IMR-90 (cell line): ENCODE measurements around the gene DVL2. TPM values are rescaled to one million over a fixed set of nuclear protein-coding genes. Genes with fewer than 3 reads are reported as not detected.

Source experiments
- ATAC-seq: fragments of 200-7000 bp; cut with Tn5 transposase; 2 replicates; pipeline ENCODE4 v1.9.1; 2020; ENCODE audit warnings: low read depth, mild to moderate bottlenecking, moderate library complexity
- BruUV-seq: library from RNA; stranded (reverse); fragments of 400-500 nt; replicated peaks from 2 replicates; lab custom pipeline; 2021; lab: Mats Ljungman, UMichigan
- CTCF ChIA-PET: fragments of 300-600 bp; formaldehyde crosslinking; extraction: SDS; loops from one replicate; lab custom pipeline; 2021; ENCODE audit warnings: antibody characterized with exemption; lab: Yijun Ruan, JAX
- POLR2A ChIA-PET: fragments of 300-600 bp; sonication (Branson Sonifier 250); formaldehyde crosslinking; loops from one replicate; lab custom pipeline; 2022; ENCODE audit warnings: antibody characterized with exemption; ENCODE audit not compliant: unreplicated experiment; lab: Charles Lee
- DNase-seq: peaks from one replicate; pipeline ENCODE4 v3.0.0; 2013
- H2AFZ ChIP-seq: replicated peaks from 2 replicates; pipeline ENCODE3; 2013; ENCODE audit warnings: low read length, mild to moderate bottlenecking; ENCODE audit not compliant: poor library complexity
- H2AK5ac ChIP-seq: 2 replicates; pipeline ENCODE4 v1.6.1; 2013; ENCODE audit warnings: low read depth, low read length, inconsistent platforms
- H2AK9ac ChIP-seq: replicated peaks from 2 replicates; pipeline ENCODE3; 2013; ENCODE audit warnings: mild to moderate bottlenecking, low read depth, low read length, moderate library complexity; ENCODE audit not compliant: poor library complexity
- H2BK120ac ChIP-seq: 2 replicates; pipeline ENCODE4 v1.6.1; 2013; ENCODE audit warnings: low read depth, low read length, inconsistent platforms
- H2BK15ac ChIP-seq: 3 replicates; pipeline ENCODE4 v1.6.1; 2013; ENCODE audit warnings: low read depth, low read length, inconsistent platforms
- H2BK20ac ChIP-seq: 2 replicates; pipeline ENCODE4 v1.6.1; 2013; ENCODE audit warnings: low read depth, mild to moderate bottlenecking, inconsistent platforms, low read length, moderate library complexity
- H2BK5ac ChIP-seq: 2 replicates; pipeline ENCODE4 v1.6.1; 2013; ENCODE audit warnings: mild to moderate bottlenecking, low read depth, low read length, inconsistent platforms; ENCODE audit not compliant: poor library complexity, severe bottlenecking
- H3K14ac ChIP-seq: replicated peaks from 2 replicates; pipeline ENCODE4 v1.6.1; 2013; ENCODE audit warnings: low read depth, low read length, inconsistent platforms
- H3K18ac ChIP-seq: 2 replicates; pipeline ENCODE4 v1.6.1; 2013; ENCODE audit warnings: low read depth, low read length, control low read depth
- H3K23ac ChIP-seq: 2 replicates; pipeline ENCODE4 v1.6.1; 2013; ENCODE audit warnings: low read depth, low read length, inconsistent platforms
- H3K27ac ChIP-seq: 2 replicates; pipeline ENCODE4 v1.5.1; 2013; ENCODE audit warnings: mild to moderate bottlenecking, control low read depth, low read length; ENCODE audit not compliant: insufficient read depth
- H3K27me3 ChIP-seq: 2 replicates; pipeline ENCODE4 v1.6.1; 2013; ENCODE audit warnings: low read length; ENCODE audit not compliant: control insufficient read depth, insufficient read depth
- H3K36me3 ChIP-seq: 2 replicates; pipeline ENCODE4 v1.6.1; 2013; ENCODE audit warnings: low read length, mixed read lengths; ENCODE audit not compliant: control insufficient read depth, insufficient read depth
- H3K4ac ChIP-seq: 2 replicates; pipeline ENCODE4 v1.6.1; 2013; ENCODE audit warnings: low read depth, low read length, inconsistent platforms
- H3K4me1 ChIP-seq: 2 replicates; pipeline ENCODE4 v1.6.1; 2013; ENCODE audit warnings: low read length, mixed read lengths; ENCODE audit not compliant: control insufficient read depth, insufficient read depth
- H3K4me2 ChIP-seq: 2 replicates; pipeline ENCODE4 v1.6.1; 2013; ENCODE audit warnings: low read depth, mild to moderate bottlenecking, control low read depth, low read length, moderate library complexity
- H3K4me3 ChIP-seq: 2 replicates; pipeline ENCODE4 v1.5.1; 2013; ENCODE audit warnings: low read depth, mild to moderate bottlenecking, control low read depth, low read length, moderate library complexity; ENCODE audit not compliant: insufficient read depth
- H3K56ac ChIP-seq: 2 replicates; pipeline ENCODE4 v1.6.1; 2013; ENCODE audit warnings: low read length, inconsistent platforms; ENCODE audit not compliant: insufficient read depth; ENCODE audit errors: extremely low read depth
- H3K79me1 ChIP-seq, 2 experiments: 2 replicates each; pipeline ENCODE4 v1.6.1; 2013; ENCODE audit warnings: low read length in 2 of 2, inconsistent platforms in 1 of 2, low read depth in 1 of 2
- H3K9ac ChIP-seq: 2 replicates; pipeline ENCODE4 v1.6.1; 2013; ENCODE audit warnings: low read depth, low read length, control low read depth
- H3K9me1 ChIP-seq: 2 replicates; pipeline ENCODE4 v1.6.1; 2013; ENCODE audit warnings: low read length, inconsistent platforms; ENCODE audit not compliant: insufficient read depth
- H3K9me3 ChIP-seq: 2 replicates; pipeline ENCODE4 v1.6.1; 2013; ENCODE audit warnings: low read length; ENCODE audit not compliant: control insufficient read depth, insufficient read depth
- H4K20me1 ChIP-seq: 2 replicates; pipeline ENCODE4 v1.6.1; 2013; ENCODE audit warnings: low read length, inconsistent platforms; ENCODE audit not compliant: insufficient read depth
- H4K5ac ChIP-seq: 2 replicates; pipeline ENCODE4 v1.6.1; 2013; ENCODE audit warnings: mild to moderate bottlenecking, low read depth, low read length, control low read depth
- H4K8ac ChIP-seq, 2 experiments: 2 replicates each; pipeline ENCODE4 v1.6.1; 2013; ENCODE audit warnings: low read depth in 2 of 2, low read length in 2 of 2, control low read depth in 1 of 2, inconsistent platforms in 1 of 2
- H4K91ac ChIP-seq: 2 replicates; pipeline ENCODE4 v1.6.1; 2013; ENCODE audit warnings: low read depth, low read length, inconsistent platforms; ENCODE audit not compliant: insufficient read depth
- BHLHE40 ChIP-seq: fragments of 150-350 bp; IDR thresholded peaks from 2 replicates; pipeline ENCODE4 v1.6.1; 2016; ENCODE audit warnings: mild to moderate bottlenecking, low read depth, low read length
- CTCF ChIP-seq: conservative IDR thresholded peaks from 2 replicates; pipeline ENCODE4 v1.5.1; 2012; ENCODE audit warnings: mild to moderate bottlenecking, low read depth, low read length, improper control_type of control experiment
- ELK1 ChIP-seq: fragments of 150-350 bp; IDR thresholded peaks from 2 replicates; pipeline ENCODE4 v1.6.1; 2016; ENCODE audit warnings: low read depth, mild to moderate bottlenecking, low read length, moderate library complexity, borderline replicate concordance
- FOS ChIP-seq: fragments of 150-350 bp; IDR thresholded peaks from 2 replicates; pipeline ENCODE4 v1.6.1; 2016; ENCODE audit warnings: low read depth, low read length
- MAFK ChIP-seq: IDR thresholded peaks from 2 replicates; pipeline ENCODE4 v1.6.1; 2012; ENCODE audit warnings: low read depth, low read length, improper control_type of control experiment
- MAZ ChIP-seq: IDR thresholded peaks from 2 replicates; pipeline ENCODE4 v1.6.1; 2012; ENCODE audit warnings: low read depth, mild to moderate bottlenecking, low read length, improper control_type of control experiment, moderate library complexity, borderline replicate concordance
- MXI1 ChIP-seq: IDR thresholded peaks from 2 replicates; pipeline ENCODE4 v1.6.1; 2012; ENCODE audit warnings: low read depth, mild to moderate bottlenecking, low read length, moderate library complexity, borderline replicate concordance
- NFE2L2 ChIP-seq: fragments of 150-350 bp; IDR thresholded peaks from 2 replicates; pipeline ENCODE4 v1.6.1; 2016; ENCODE audit warnings: low read depth, mild to moderate bottlenecking, low read length
- POLR2A ChIP-seq: IDR thresholded peaks from 2 replicates; pipeline ENCODE4 v1.6.1; 2012; ENCODE audit warnings: mild to moderate bottlenecking, low read depth, low read length
- RAD21 ChIP-seq: IDR thresholded peaks from 2 replicates; pipeline ENCODE4 v1.6.1; 2012; ENCODE audit warnings: low read length, improper control_type of control experiment
- RCOR1 ChIP-seq: IDR thresholded peaks from 2 replicates; pipeline ENCODE4 v1.6.1; 2012; ENCODE audit warnings: mild to moderate bottlenecking, low read length, improper control_type of control experiment; ENCODE audit not compliant: insufficient replicate concordance
- USF2 ChIP-seq: fragments of 150-350 bp; IDR thresholded peaks from 2 replicates; pipeline ENCODE4 v1.6.1; 2017; ENCODE audit warnings: mild to moderate bottlenecking, antibody characterized with exemption, low read length, low read depth
- WGBS, 2 experiments: methylation state at CpG; one replicate each; pipeline versions ENCODE4 v1.1.5 to v1.1.7; 2013; ENCODE audit warnings: missing lambda C conversion rate in 2 of 2; ENCODE audit not compliant: insufficient read length in 1 of 2; ENCODE audit errors: extremely low coverage in 2 of 2; 5-methylcytosine and 5-hydroxymethylcytosine counted together
- dilution Hi-C: fragments of 300-500 bp; cut with HindIII; formaldehyde crosslinking; loops from one replicate; pipeline ENCODE4 v1.14.3; 2018; ENCODE audit warnings: low sequenced_read_pairs; ENCODE audit not compliant: unreplicated experiment
- in situ Hi-C: fragments of 300-500 bp; cut with MboI; formaldehyde crosslinking; loops from 3 replicates; pipeline ENCODE4 v1.14.3; 2019; ENCODE audit warnings: low sequenced_read_pairs, inconsistent platforms, mixed read lengths
- intact Hi-C: fragments of 100-400 bp; cut with micrococcal nuclease; formaldehyde crosslinking; loops from 2 replicates; pipeline ENCODE4 v1.10.0; 2022
- polyA plus RNA-seq, 3 experiments: library from polyadenylated mRNA; depleted of rRNA; stranded (reverse); fragments of >200 nt; gene quantifications; 2 replicates each; pipeline ENCODE4 v1.2.3, GENCODE V29; 2012; ENCODE audit warnings: low replicate concordance in 1 of 3
- total RNA-seq: library from RNA; depleted of rRNA; stranded (reverse); fragments of >200 nt; gene quantifications from 2 replicates; pipeline ENCODE4 v1.2.3, GENCODE V29; 2012

DVL2 gene
- total and polyA plus RNA-seq, 2 of the 4 experiments (the other 2 are of a cell fraction) = 11.8 to 21.3 TPM

- POLR2A ChIA-PET = interaction anchor here (1.0 kb wide), 1 partner anchor 10 kb away, joined by 3 read pairs; no protein-coding TSS in a partner anchor
- H2AFZ ChIP-seq = peak within 1 kb of the TSS; percentile 54
- DNase-seq (peak; percentile 99), ATAC-seq (peak; percentile 70)
- peaks cover 19 to 64% of the 10 kb centered on the region in 2 experiments for H3K79me1 ChIP-seq
- H2BK5ac ChIP-seq = peak within 1 kb of the TSS; percentile 91
- H2BK120ac ChIP-seq = peak within 1 kb of the TSS; percentile 50; the same call in 1 of the 2 replicates
- H3K9me1 ChIP-seq = peaks cover 2% of the 10 kb centered on the region; the same call in 1 of the 2 replicates
- peak within 1 kb of the TSS; percentile 55 for H4K5ac ChIP-seq
- in situ Hi-C loops = loop anchor here (25.0 kb wide), 1 partner anchor 923 kb away; the partner anchor contains the start of genes PER1 and VAMP2
- peak within 1 kb of the TSS; percentile 98 for H3K4me3 ChIP-seq
- peaks cover 14% of the 10 kb centered on the region for H3K4me1 ChIP-seq
- peak within 1 kb of the TSS; percentile 97 for H3K9ac ChIP-seq
- peak within 1 kb of the TSS; percentile 89 for H3K4ac ChIP-seq
- H2AK9ac ChIP-seq = peak within 1 kb of the TSS; percentile 100
- dilution Hi-C loops = no loop called here
- H3K23ac ChIP-seq = peak within 1 kb of the TSS; percentile 94
- intact Hi-C loops = loop anchor here (5.0 kb wide), 1 partner anchor 58 kb away; no protein-coding TSS in a partner anchor
- H3K14ac ChIP-seq = peak within 1 kb of the TSS; percentile 95
- H3K56ac ChIP-seq = peak within 1 kb of the TSS; percentile 85
- H3K36me3 ChIP-seq = peaks cover 37% of the 10 kb centered on the region
- peak within 1 kb of the TSS; percentile 97 for H3K27ac ChIP-seq
- peak within 1 kb of the TSS; percentile 51 for H3K18ac ChIP-seq
- H2AK5ac ChIP-seq = peak within 1 kb of the TSS; percentile 84
- peaks cover 29% of the 10 kb centered on the region for H4K20me1 ChIP-seq
- 0% methylated on average over 15 of the region's 72 CpGs; no CpG with 5 or more reads in 1 of the 2 experiments for WGBS, 2 experiments
- H2BK20ac ChIP-seq = no peak within 1 kb of the TSS
- H3K4me2 ChIP-seq = peak within 1 kb of the TSS; percentile 81
- H2BK15ac ChIP-seq = no peak within 1 kb of the TSS
- peak within 1 kb of the TSS; percentile 60 to 73; a peak in 3 of 4 replicates for H4K8ac ChIP-seq
- CTCF ChIA-PET = interaction anchor here (1.0 kb wide), 1 partner anchor 19 kb away, joined by 3 read pairs; the partner anchor contains the start of genes ACADVL and DLG4
- no peaks in the 10 kb centered on the region for H3K27me3 ChIP-seq
- no TSS peak for BruUV-seq
- H4K91ac ChIP-seq = peak within 1 kb of the TSS; percentile 75
- H3K9me3 ChIP-seq = no peaks in the 10 kb centered on the region
- TF ChIP-seq USF2 = peak; percentile 19
- no peak for TF ChIP-seq CTCF
- TF ChIP-seq MAFK = no peak
- TF ChIP-seq FOS = no peak
- peak; percentile 100 for TF ChIP-seq MAZ
- TF ChIP-seq NFE2L2 = no peak
- TF ChIP-seq MXI1 = 0 out of 2 replicates have a peak, but pooled peaks have one; percentile 17
- no peak for TF ChIP-seq POLR2A
- no peak for TF ChIP-seq RAD21
- no peak for TF ChIP-seq ELK1
- TF ChIP-seq BHLHE40 = no peak
- TF ChIP-seq RCOR1 = no peak
Measured at GRCh38 chr17:7239091-7240027, 5.0 kb upstream of the DVL2 start, which contains the start of gene PHF23. Gene PHF23 (minus strand): TSS chr17:7239457. CDS start chr17:7239279, 178 bp downstream.
